GM21367 (cell line): ENCODE results near the gene APOC3.
A peak's percentile ranks its signal among the peaks of the same experiment; 100 is the strongest.

Source experiments
- ATAC-seq: cut with Tn5 transposase; IDR thresholded peaks from one replicate; pipeline ENCODE4 v1.9.1; 2021; ENCODE audit not compliant: unreplicated experiment

Gene APOC3

GRCh38 chr11:116843661-116844060 is 14.0 kb downstream of the APOC3 start:
- no peak for ATAC-seq

- ATAC-seq: no peak
Observed at GRCh38 chr11:116844722-116845121, 15.0 kb downstream of the APOC3 start.

GRCh38 chr11:116847612-116848011 is 17.9 kb downstream of the APOC3 start:
- no peak for ATAC-seq

GRCh38 chr11:116849060-116849459 is 19.4 kb downstream of the APOC3 start:
- no peak for ATAC-seq

GRCh38 chr11:116849486-116849885 is 19.8 kb downstream of the APOC3 start:
- no peak for ATAC-seq

- ATAC-seq: no peak
Observed at GRCh38 chr11:116851626-116852025, 21.9 kb downstream of the APOC3 start.

- ATAC-seq: no peak
Observed at GRCh38 chr11:116852261-116853031, 22.7 kb downstream of the APOC3 start.

- ATAC-seq: peak; percentile 87
Observed at GRCh38 chr11:116853461-116854073, 23.9 kb downstream of the APOC3 start.

GRCh38 chr11:116855413-116855812 is 25.7 kb downstream of the APOC3 start:
- ATAC-seq: no peak

- no peak for ATAC-seq
Observed at GRCh38 chr11:116856423-116856822, 26.7 kb downstream of the APOC3 start.

- ATAC-seq: no peak
Observed at GRCh38 chr11:116857316-116857715, 27.6 kb downstream of the APOC3 start.

GRCh38 chr11:116857936-116858335 is 28.2 kb downstream of the APOC3 start:
- no peak for ATAC-seq

- no peak for ATAC-seq
Observed at GRCh38 chr11:116859175-116859574, 29.5 kb downstream of the APOC3 start.

GRCh38 chr11:116860303-116860702 is 30.6 kb downstream of the APOC3 start:
- ATAC-seq: no peak

- ATAC-seq: no peak
Observed at GRCh38 chr11:116861539-116861938, 31.8 kb downstream of the APOC3 start.

- no peak for ATAC-seq
Observed at GRCh38 chr11:116862185-116862584, 32.5 kb downstream of the APOC3 start.

GRCh38 chr11:116862951-116863350 is 33.2 kb downstream of the APOC3 start:
- no peak for ATAC-seq

- ATAC-seq: no peak
Observed at GRCh38 chr11:116864531-116864930, 34.8 kb downstream of the APOC3 start.

- ATAC-seq: no peak
Observed at GRCh38 chr11:116865696-116866095, 36.0 kb downstream of the APOC3 start.

GRCh38 chr11:116866804-116867455 is 37.2 kb downstream of the APOC3 start:
- no peak for ATAC-seq

- ATAC-seq: no peak
Observed at GRCh38 chr11:116867619-116868018, 37.9 kb downstream of the APOC3 start.

- no peak for ATAC-seq
Observed at GRCh38 chr11:116868066-116868465, 38.4 kb downstream of the APOC3 start.
